Ishikawa (cell line): ENCODE results near the gene PRPF8.

Source experiments
- CEBPB ChIP-seq: IDR thresholded peaks from 2 replicates; pipeline ENCODE4 v1.6.1; 2012
- CREB1 ChIP-seq: IDR thresholded peaks from 2 replicates; pipeline ENCODE4 v1.6.1; 2012; ENCODE audit warnings: low read depth
- EGR1 ChIP-seq: IDR thresholded peaks from 2 replicates; pipeline ENCODE4 v1.6.1; 2012
- EP300 ChIP-seq: IDR thresholded peaks from 2 replicates; pipeline ENCODE4 v1.6.1; 2012; ENCODE audit warnings: borderline replicate concordance
- FOXM1 ChIP-seq: IDR thresholded peaks from 2 replicates; pipeline ENCODE4 v1.6.1; 2012; ENCODE audit warnings: low read depth, borderline replicate concordance
- NFIC ChIP-seq: IDR thresholded peaks from 2 replicates; pipeline ENCODE4 v1.6.1; 2012
- RAD21 ChIP-seq: IDR thresholded peaks from 2 replicates; pipeline ENCODE4 v1.6.1; 2012; ENCODE audit warnings: low read depth
- TAF1 ChIP-seq: IDR thresholded peaks from 2 replicates; pipeline ENCODE4 v1.6.1; 2012; ENCODE audit warnings: low read depth, mild to moderate bottlenecking
- TCF12 ChIP-seq: IDR thresholded peaks from 2 replicates; pipeline ENCODE4 v1.6.1; 2012; ENCODE audit warnings: low read depth
- TEAD4 ChIP-seq: IDR thresholded peaks from 2 replicates; pipeline ENCODE4 v1.6.1; 2012
- YY1 ChIP-seq: IDR thresholded peaks from 2 replicates; pipeline ENCODE4 v1.6.1; 2012; ENCODE audit warnings: low read depth
- ZBTB7A ChIP-seq: IDR thresholded peaks from 2 replicates; pipeline ENCODE4 v1.6.1; 2012; ENCODE audit warnings: low read depth
- TF ChIP-seq, protein P1 (sequence below): IDR thresholded peaks from 2 replicates; pipeline ENCODE4 v1.6.1; 2012
- TF ChIP-seq, protein P2 (sequence below): IDR thresholded peaks from 2 replicates; pipeline ENCODE4 v1.6.1; 2012; ENCODE audit warnings: low read depth, mild to moderate bottlenecking
- TF ChIP-seq, protein P3 (sequence below): IDR thresholded peaks from 2 replicates; pipeline ENCODE4 v1.6.1; 2012

Gene PRPF8

DNA sequence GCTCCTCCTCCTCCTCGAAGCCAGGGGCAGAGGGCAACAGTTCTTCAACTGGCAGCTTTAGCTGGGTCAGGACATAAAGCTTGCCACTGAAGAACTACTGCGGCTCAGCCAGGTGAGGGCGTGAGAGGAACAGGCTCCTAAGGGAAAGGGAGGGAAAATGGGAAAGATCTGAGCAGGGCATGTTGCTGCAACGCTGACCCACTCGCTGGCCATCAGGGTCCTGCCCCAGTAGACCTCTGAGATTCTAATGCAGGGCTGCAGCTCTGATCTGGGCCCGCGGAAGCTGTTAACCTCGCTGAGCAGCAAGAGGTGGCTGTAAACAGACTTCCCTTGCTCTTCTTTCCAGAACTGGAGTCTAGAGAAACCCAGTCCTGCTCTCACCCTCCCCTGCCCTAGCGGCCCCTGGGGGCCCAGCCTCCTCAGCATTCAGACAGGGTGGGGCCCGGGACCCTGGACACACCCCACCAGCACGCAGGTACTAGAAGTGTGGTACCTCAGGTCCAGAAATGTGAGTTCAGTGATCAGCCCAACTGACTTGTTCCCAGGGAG, 29.3 kb upstream of the PRPF8 start:
- TF ChIP-seq YY1, result no peak
- TF ChIP-seq RAD21, result peak; percentile 55

DNA sequence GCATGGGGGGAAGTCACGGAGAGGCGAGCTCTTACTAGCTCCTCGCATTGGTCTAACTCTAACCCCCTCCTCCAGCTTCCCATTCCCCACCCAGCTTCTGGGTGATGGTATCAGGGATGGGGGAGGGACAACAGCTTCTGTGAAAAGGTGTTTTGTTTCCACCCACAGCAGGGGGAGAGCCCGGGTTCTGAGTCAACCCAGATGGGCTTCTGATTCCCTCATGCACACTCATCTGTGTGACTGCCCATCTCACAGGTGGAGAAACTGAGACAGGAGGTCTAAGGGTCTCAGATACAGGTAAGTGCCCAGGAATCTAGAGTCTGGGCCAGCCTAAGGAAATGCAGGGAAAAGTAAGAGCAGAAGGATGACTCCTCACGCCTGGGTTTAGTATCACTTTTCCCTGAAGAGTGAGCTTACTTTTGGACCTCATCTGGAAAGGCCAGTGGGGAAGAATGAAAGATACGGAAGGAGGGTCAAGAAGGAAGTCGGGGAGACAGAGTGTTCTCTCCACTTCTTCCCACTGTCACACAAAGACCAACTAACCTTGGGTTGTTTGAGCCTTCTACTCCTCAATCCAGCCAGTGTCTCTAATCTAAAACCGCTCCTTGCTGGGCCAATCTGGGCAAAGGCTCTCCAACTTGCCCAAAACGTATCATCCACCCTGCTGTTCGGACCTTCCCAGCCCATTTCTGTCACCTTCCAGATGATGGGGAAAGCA, 28.7 kb upstream of the PRPF8 start:
- TF ChIP-seq TAF1, result 0 out of 2 replicates have a peak, but pooled peaks have one; percentile 9
- TF ChIP-seq, protein P1, sequence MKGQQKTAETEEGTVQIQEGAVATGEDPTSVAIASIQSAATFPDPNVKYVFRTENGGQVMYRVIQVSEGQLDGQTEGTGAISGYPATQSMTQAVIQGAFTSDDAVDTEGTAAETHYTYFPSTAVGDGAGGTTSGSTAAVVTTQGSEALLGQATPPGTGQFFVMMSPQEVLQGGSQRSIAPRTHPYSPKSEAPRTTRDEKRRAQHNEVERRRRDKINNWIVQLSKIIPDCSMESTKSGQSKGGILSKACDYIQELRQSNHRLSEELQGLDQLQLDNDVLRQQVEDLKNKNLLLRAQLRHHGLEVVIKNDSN, result no peak

DNA sequence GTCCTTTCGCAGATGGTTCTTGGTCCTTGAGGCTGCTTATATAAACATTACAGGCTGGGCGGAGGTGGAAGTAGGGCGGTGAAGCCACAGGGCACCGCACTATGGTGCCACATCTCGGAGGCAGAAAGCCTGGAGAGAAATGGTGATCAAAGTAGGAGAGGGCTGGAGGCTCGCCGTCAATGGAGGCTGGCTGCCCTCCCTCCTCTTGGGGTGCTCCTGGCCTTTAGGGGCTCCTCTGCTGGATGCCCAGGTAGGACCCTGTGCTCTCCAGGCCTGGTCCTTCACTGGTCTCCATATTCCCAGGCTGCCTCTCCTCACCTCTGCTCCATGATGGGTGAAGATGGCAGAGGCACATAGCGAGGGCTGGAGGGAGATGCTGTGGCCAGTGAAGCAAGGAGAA, 27.6 kb upstream of the PRPF8 start:
- no peak for TF ChIP-seq FOXM1
- TF ChIP-seq, protein P1, result no peak
- no peak for TF ChIP-seq ZBTB7A
- no peak for TF ChIP-seq EP300
- TF ChIP-seq YY1, result no peak
- no peak for TF ChIP-seq CREB1
- TF ChIP-seq TAF1, result no peak
- TF ChIP-seq, protein P2, sequence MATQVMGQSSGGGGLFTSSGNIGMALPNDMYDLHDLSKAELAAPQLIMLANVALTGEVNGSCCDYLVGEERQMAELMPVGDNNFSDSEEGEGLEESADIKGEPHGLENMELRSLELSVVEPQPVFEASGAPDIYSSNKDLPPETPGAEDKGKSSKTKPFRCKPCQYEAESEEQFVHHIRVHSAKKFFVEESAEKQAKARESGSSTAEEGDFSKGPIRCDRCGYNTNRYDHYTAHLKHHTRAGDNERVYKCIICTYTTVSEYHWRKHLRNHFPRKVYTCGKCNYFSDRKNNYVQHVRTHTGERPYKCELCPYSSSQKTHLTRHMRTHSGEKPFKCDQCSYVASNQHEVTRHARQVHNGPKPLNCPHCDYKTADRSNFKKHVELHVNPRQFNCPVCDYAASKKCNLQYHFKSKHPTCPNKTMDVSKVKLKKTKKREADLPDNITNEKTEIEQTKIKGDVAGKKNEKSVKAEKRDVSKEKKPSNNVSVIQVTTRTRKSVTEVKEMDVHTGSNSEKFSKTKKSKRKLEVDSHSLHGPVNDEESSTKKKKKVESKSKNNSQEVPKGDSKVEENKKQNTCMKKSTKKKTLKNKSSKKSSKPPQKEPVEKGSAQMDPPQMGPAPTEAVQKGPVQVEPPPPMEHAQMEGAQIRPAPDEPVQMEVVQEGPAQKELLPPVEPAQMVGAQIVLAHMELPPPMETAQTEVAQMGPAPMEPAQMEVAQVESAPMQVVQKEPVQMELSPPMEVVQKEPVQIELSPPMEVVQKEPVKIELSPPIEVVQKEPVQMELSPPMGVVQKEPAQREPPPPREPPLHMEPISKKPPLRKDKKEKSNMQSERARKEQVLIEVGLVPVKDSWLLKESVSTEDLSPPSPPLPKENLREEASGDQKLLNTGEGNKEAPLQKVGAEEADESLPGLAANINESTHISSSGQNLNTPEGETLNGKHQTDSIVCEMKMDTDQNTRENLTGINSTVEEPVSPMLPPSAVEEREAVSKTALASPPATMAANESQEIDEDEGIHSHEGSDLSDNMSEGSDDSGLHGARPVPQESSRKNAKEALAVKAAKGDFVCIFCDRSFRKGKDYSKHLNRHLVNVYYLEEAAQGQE, result no peak
- no peak for TF ChIP-seq TCF12
- TF ChIP-seq TEAD4, result no peak
- TF ChIP-seq EGR1, result no peak
- TF ChIP-seq CEBPB, result no peak

DNA sequence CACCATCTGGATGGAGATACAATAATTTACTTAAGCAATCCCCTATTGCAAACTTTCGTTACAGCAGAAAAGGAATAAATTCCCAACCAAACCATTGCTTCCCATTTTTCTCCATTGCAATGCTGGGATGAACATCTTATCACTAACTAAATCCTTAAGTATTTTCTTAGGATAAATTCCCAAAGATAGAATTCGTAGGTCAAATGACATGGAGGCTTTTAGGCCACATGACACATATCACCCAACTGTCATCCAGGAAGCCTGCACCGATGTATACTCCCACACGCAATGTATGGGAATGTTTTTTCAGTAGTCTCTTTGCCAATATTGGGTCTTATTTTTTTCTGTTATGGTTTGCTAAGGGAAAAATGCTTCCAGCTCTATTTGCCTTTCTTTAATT, 27.1 kb upstream of the PRPF8 start:
- TF ChIP-seq NFIC (no peak), TAF1 (no peak), YY1 (no peak), EGR1 (no peak), CREB1 (no peak), EP300 (no peak), FOXM1 (no peak), RAD21 (no peak), TCF12 (no peak), ZBTB7A (no peak), TEAD4 (no peak), CEBPB (no peak)
- TF ChIP-seq, protein P1, result no peak
- TF ChIP-seq, protein P2, result no peak
- TF ChIP-seq, protein P3, sequence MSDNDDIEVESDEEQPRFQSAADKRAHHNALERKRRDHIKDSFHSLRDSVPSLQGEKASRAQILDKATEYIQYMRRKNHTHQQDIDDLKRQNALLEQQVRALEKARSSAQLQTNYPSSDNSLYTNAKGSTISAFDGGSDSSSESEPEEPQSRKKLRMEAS, result no peak

DNA sequence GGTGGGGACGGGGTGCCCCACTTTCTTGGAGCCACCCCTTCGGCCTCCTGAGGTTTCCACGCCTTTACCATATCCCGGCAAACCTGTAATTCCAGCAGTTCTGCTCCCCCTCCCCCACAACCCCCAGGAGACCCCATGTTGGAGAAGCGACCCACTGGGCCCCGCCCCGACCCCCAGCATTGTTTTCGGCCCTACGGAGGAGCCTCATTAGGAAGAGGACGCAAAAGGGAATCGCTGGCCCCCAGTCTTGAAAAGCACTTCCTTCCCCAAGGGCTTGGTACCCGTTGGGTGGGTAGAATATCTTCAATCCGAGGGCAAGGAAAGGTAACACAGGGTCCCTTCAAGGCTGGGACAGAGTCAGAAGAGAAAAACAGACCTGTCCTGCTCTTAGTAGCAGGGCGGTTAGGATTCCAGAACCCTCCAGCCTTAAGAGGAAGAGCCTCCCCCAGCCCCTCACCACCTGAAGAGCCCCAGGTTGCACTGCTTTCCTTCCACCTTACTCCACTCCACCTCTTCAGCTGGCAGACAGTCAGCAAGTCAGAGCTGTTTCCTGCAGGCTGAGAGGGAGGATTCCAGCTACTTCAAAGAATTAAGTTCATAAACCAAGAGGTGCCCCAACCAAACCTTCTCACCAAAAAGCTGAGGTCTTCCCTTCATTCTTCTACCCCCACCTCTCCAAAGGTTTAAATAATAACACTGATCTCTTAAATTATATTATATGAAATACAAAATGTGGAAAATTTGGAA, 26.3 kb upstream of the PRPF8 start:
- TF ChIP-seq ZBTB7A (peak; percentile 60; the same call in 1 of the 2 replicates), RAD21 (no peak), YY1 (no peak), EP300 (no peak), FOXM1 (no peak)
- TF ChIP-seq, protein P3, result no peak
- TF ChIP-seq, protein P2, result no peak
